ENCODE data around the gene ZNF362.

DNA sequence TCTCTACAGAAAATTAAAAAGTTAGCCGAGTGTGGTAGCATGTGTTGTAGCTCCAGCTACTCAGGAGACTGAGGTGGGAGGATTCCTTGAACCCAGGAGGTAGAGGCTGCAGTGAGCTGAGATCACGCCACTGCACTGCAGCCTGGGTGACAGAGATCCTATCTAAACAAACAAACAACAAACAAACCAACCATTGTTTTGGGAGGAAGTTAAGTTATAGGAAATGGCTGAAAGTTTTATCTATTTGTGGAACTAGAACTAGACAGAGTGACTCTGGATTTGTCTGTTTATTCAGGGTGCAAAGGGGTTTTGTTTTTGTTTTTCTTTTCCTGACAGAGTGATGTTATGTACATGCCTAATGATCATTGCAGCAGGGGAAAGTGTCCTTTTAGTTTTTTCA, 31.0 kb downstream of the ZNF362 start:
- TF ChIP-seq POLR2A (IDR thresholded peaks at IDR 0.05): no peak
- TF ChIP-seq, protein P1, sequence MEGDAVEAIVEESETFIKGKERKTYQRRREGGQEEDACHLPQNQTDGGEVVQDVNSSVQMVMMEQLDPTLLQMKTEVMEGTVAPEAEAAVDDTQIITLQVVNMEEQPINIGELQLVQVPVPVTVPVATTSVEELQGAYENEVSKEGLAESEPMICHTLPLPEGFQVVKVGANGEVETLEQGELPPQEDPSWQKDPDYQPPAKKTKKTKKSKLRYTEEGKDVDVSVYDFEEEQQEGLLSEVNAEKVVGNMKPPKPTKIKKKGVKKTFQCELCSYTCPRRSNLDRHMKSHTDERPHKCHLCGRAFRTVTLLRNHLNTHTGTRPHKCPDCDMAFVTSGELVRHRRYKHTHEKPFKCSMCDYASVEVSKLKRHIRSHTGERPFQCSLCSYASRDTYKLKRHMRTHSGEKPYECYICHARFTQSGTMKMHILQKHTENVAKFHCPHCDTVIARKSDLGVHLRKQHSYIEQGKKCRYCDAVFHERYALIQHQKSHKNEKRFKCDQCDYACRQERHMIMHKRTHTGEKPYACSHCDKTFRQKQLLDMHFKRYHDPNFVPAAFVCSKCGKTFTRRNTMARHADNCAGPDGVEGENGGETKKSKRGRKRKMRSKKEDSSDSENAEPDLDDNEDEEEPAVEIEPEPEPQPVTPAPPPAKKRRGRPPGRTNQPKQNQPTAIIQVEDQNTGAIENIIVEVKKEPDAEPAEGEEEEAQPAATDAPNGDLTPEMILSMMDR (IDR thresholded peaks at IDR 0.05): no peak

Data from thyroid gland (tissue), 4 donors.